LNCaP clone FGC (cell line): ENCODE data around the gene ZBTB16.
A peak's percentile ranks its signal among the peaks of the same experiment; 100 is the strongest.

ENCODE experiments used
- DNase-seq: peaks from one replicate; pipeline ENCODE4 v3.0.0-alpha.2; 2011; ENCODE audit warnings: low read depth
- H3K4me3 ChIP-seq: 2 replicates; pipeline ENCODE4 v1.5.1; 2011; ENCODE audit warnings: mild to moderate bottlenecking, low read depth, low read length, control low read depth
- CTCF ChIP-seq: IDR thresholded peaks from 2 replicates; pipeline ENCODE4 v1.5.1; 2012; ENCODE audit warnings: mild to moderate bottlenecking; ENCODE audit not compliant: control insufficient read depth, insufficient read depth; ENCODE audit errors: extremely low read depth

ZBTB16 gene

GRCh38 chr11:114166362-114166761 is 106.9 kb downstream of the ZBTB16 start:
- TF ChIP-seq CTCF = no peak
- DNase-seq = no peak
- H3K4me3 ChIP-seq = no peak overlapping the region

- peak; percentile 75 for DNase-seq
- H3K4me3 ChIP-seq = no peak overlapping the region
- TF ChIP-seq CTCF = no peak
Measured at GRCh38 chr11:114166897-114167323, 107.4 kb downstream of the ZBTB16 start.

GRCh38 chr11:114167355-114167754 is 107.8 kb downstream of the ZBTB16 start:
- TF ChIP-seq CTCF = no peak
- H3K4me3 ChIP-seq = 0 out of 2 replicates have a peak overlapping the region, but pooled peaks have one; percentile 14
- DNase-seq = no peak

- TF ChIP-seq CTCF = no peak
- no peak overlapping the region for H3K4me3 ChIP-seq
- no peak for DNase-seq
Measured at GRCh38 chr11:114167771-114168448, 108.4 kb downstream of the ZBTB16 start.

GRCh38 chr11:114168691-114169090 is 109.2 kb downstream of the ZBTB16 start:
- H3K4me3 ChIP-seq = no peak overlapping the region
- TF ChIP-seq CTCF = no peak
- no peak for DNase-seq

GRCh38 chr11:114169321-114169749 is 109.8 kb downstream of the ZBTB16 start:
- H3K4me3 ChIP-seq = no peak overlapping the region
- TF ChIP-seq CTCF = no peak
- DNase-seq = no peak

GRCh38 chr11:114169821-114170220 is 110.3 kb downstream of the ZBTB16 start:
- no peak for DNase-seq
- no peak for TF ChIP-seq CTCF
- H3K4me3 ChIP-seq = no peak overlapping the region
